IMR-90 (cell line): ENCODE measurements around the gene SMIM31. TPM values are rescaled to one million over a fixed set of nuclear protein-coding genes. Genes with fewer than 3 reads are reported as not detected.

Experiments used
- ATAC-seq: fragments of 200-7000 bp; cut with Tn5 transposase; 2 replicates; pipeline ENCODE4 v1.9.1; 2020; ENCODE audit warnings: low read depth, mild to moderate bottlenecking, moderate library complexity
- BruUV-seq: library from RNA; stranded (reverse); fragments of 400-500 nt; replicated peaks from 2 replicates; lab custom pipeline; 2021; lab: Mats Ljungman, UMichigan
- CTCF ChIA-PET: fragments of 300-600 bp; formaldehyde crosslinking; extraction: SDS; loops from one replicate; lab custom pipeline; 2021; ENCODE audit warnings: antibody characterized with exemption; lab: Yijun Ruan, JAX
- POLR2A ChIA-PET: fragments of 300-600 bp; sonication (Branson Sonifier 250); formaldehyde crosslinking; loops from one replicate; lab custom pipeline; 2022; ENCODE audit warnings: antibody characterized with exemption; ENCODE audit not compliant: unreplicated experiment; lab: Charles Lee
- DNase-seq: peaks from one replicate; pipeline ENCODE4 v3.0.0; 2013
- H2AFZ ChIP-seq: replicated peaks from 2 replicates; pipeline ENCODE3; 2013; ENCODE audit warnings: low read length, mild to moderate bottlenecking; ENCODE audit not compliant: poor library complexity
- H2AK5ac ChIP-seq: 2 replicates; pipeline ENCODE4 v1.6.1; 2013; ENCODE audit warnings: low read depth, low read length, inconsistent platforms
- H2AK9ac ChIP-seq: replicated peaks from 2 replicates; pipeline ENCODE3; 2013; ENCODE audit warnings: mild to moderate bottlenecking, low read depth, low read length, moderate library complexity; ENCODE audit not compliant: poor library complexity
- H2BK120ac ChIP-seq: 2 replicates; pipeline ENCODE4 v1.6.1; 2013; ENCODE audit warnings: low read depth, low read length, inconsistent platforms
- H2BK15ac ChIP-seq: 3 replicates; pipeline ENCODE4 v1.6.1; 2013; ENCODE audit warnings: low read depth, low read length, inconsistent platforms
- H2BK20ac ChIP-seq: 2 replicates; pipeline ENCODE4 v1.6.1; 2013; ENCODE audit warnings: low read depth, mild to moderate bottlenecking, inconsistent platforms, low read length, moderate library complexity
- H2BK5ac ChIP-seq: 2 replicates; pipeline ENCODE4 v1.6.1; 2013; ENCODE audit warnings: mild to moderate bottlenecking, low read depth, low read length, inconsistent platforms; ENCODE audit not compliant: poor library complexity, severe bottlenecking
- H3K14ac ChIP-seq: replicated peaks from 2 replicates; pipeline ENCODE4 v1.6.1; 2013; ENCODE audit warnings: low read depth, low read length, inconsistent platforms
- H3K18ac ChIP-seq: 2 replicates; pipeline ENCODE4 v1.6.1; 2013; ENCODE audit warnings: low read depth, low read length, control low read depth
- H3K23ac ChIP-seq: 2 replicates; pipeline ENCODE4 v1.6.1; 2013; ENCODE audit warnings: low read depth, low read length, inconsistent platforms
- H3K27ac ChIP-seq: 2 replicates; pipeline ENCODE4 v1.5.1; 2013; ENCODE audit warnings: mild to moderate bottlenecking, control low read depth, low read length; ENCODE audit not compliant: insufficient read depth
- H3K27me3 ChIP-seq: 2 replicates; pipeline ENCODE4 v1.6.1; 2013; ENCODE audit warnings: low read length; ENCODE audit not compliant: control insufficient read depth, insufficient read depth
- H3K36me3 ChIP-seq: 2 replicates; pipeline ENCODE4 v1.6.1; 2013; ENCODE audit warnings: low read length, mixed read lengths; ENCODE audit not compliant: control insufficient read depth, insufficient read depth
- H3K4ac ChIP-seq: 2 replicates; pipeline ENCODE4 v1.6.1; 2013; ENCODE audit warnings: low read depth, low read length, inconsistent platforms
- H3K4me1 ChIP-seq: 2 replicates; pipeline ENCODE4 v1.6.1; 2013; ENCODE audit warnings: low read length, mixed read lengths; ENCODE audit not compliant: control insufficient read depth, insufficient read depth
- H3K4me2 ChIP-seq: 2 replicates; pipeline ENCODE4 v1.6.1; 2013; ENCODE audit warnings: low read depth, mild to moderate bottlenecking, control low read depth, low read length, moderate library complexity
- H3K4me3 ChIP-seq: 2 replicates; pipeline ENCODE4 v1.5.1; 2013; ENCODE audit warnings: low read depth, mild to moderate bottlenecking, control low read depth, low read length, moderate library complexity; ENCODE audit not compliant: insufficient read depth
- H3K56ac ChIP-seq: 2 replicates; pipeline ENCODE4 v1.6.1; 2013; ENCODE audit warnings: low read length, inconsistent platforms; ENCODE audit not compliant: insufficient read depth; ENCODE audit errors: extremely low read depth
- H3K79me1 ChIP-seq, 2 experiments: 2 replicates each; pipeline ENCODE4 v1.6.1; 2013; ENCODE audit warnings: low read length in 2 of 2, inconsistent platforms in 1 of 2, low read depth in 1 of 2
- H3K9ac ChIP-seq: 2 replicates; pipeline ENCODE4 v1.6.1; 2013; ENCODE audit warnings: low read depth, low read length, control low read depth
- H3K9me1 ChIP-seq: 2 replicates; pipeline ENCODE4 v1.6.1; 2013; ENCODE audit warnings: low read length, inconsistent platforms; ENCODE audit not compliant: insufficient read depth
- H3K9me3 ChIP-seq: 2 replicates; pipeline ENCODE4 v1.6.1; 2013; ENCODE audit warnings: low read length; ENCODE audit not compliant: control insufficient read depth, insufficient read depth
- H4K20me1 ChIP-seq: 2 replicates; pipeline ENCODE4 v1.6.1; 2013; ENCODE audit warnings: low read length, inconsistent platforms; ENCODE audit not compliant: insufficient read depth
- H4K5ac ChIP-seq: 2 replicates; pipeline ENCODE4 v1.6.1; 2013; ENCODE audit warnings: mild to moderate bottlenecking, low read depth, low read length, control low read depth
- H4K8ac ChIP-seq, 2 experiments: 2 replicates each; pipeline ENCODE4 v1.6.1; 2013; ENCODE audit warnings: low read depth in 2 of 2, low read length in 2 of 2, control low read depth in 1 of 2, inconsistent platforms in 1 of 2
- H4K91ac ChIP-seq: 2 replicates; pipeline ENCODE4 v1.6.1; 2013; ENCODE audit warnings: low read depth, low read length, inconsistent platforms; ENCODE audit not compliant: insufficient read depth
- CHD1 ChIP-seq: IDR thresholded peaks from 2 replicates; pipeline ENCODE4 v1.6.1; 2012; ENCODE audit warnings: low read depth, low read length, improper control_type of control experiment
- FOS ChIP-seq: fragments of 150-350 bp; IDR thresholded peaks from 2 replicates; pipeline ENCODE4 v1.6.1; 2016; ENCODE audit warnings: low read depth, low read length
- MAFK ChIP-seq: IDR thresholded peaks from 2 replicates; pipeline ENCODE4 v1.6.1; 2012; ENCODE audit warnings: low read depth, low read length, improper control_type of control experiment
- MXI1 ChIP-seq: IDR thresholded peaks from 2 replicates; pipeline ENCODE4 v1.6.1; 2012; ENCODE audit warnings: low read depth, mild to moderate bottlenecking, low read length, moderate library complexity, borderline replicate concordance
- NFE2L2 ChIP-seq: fragments of 150-350 bp; IDR thresholded peaks from 2 replicates; pipeline ENCODE4 v1.6.1; 2016; ENCODE audit warnings: low read depth, mild to moderate bottlenecking, low read length
- SMC3 ChIP-seq: fragments of 150-350 bp; IDR thresholded peaks from 2 replicates; pipeline ENCODE4 v1.6.1; 2016; ENCODE audit warnings: low read depth, mild to moderate bottlenecking, antibody characterized with exemption, low read length, moderate library complexity
- WGBS, 2 experiments: methylation state at CpG; one replicate each; pipeline versions ENCODE4 v1.1.5 to v1.1.7; 2013; ENCODE audit warnings: missing lambda C conversion rate in 2 of 2; ENCODE audit not compliant: insufficient read length in 1 of 2; ENCODE audit errors: extremely low coverage in 2 of 2; 5-methylcytosine and 5-hydroxymethylcytosine counted together
- dilution Hi-C: fragments of 300-500 bp; cut with HindIII; formaldehyde crosslinking; loops from one replicate; pipeline ENCODE4 v1.14.3; 2018; ENCODE audit warnings: low sequenced_read_pairs; ENCODE audit not compliant: unreplicated experiment
- in situ Hi-C: fragments of 300-500 bp; cut with MboI; formaldehyde crosslinking; loops from 3 replicates; pipeline ENCODE4 v1.14.3; 2019; ENCODE audit warnings: low sequenced_read_pairs, inconsistent platforms, mixed read lengths
- intact Hi-C: fragments of 100-400 bp; cut with micrococcal nuclease; formaldehyde crosslinking; loops from 2 replicates; pipeline ENCODE4 v1.10.0; 2022
- polyA plus RNA-seq, 3 experiments: library from polyadenylated mRNA; depleted of rRNA; stranded (reverse); fragments of >200 nt; gene quantifications; 2 replicates each; pipeline ENCODE4 v1.2.3, GENCODE V29; 2012; ENCODE audit warnings: low replicate concordance in 1 of 3
- total RNA-seq: library from RNA; depleted of rRNA; stranded (reverse); fragments of >200 nt; gene quantifications from 2 replicates; pipeline ENCODE4 v1.2.3, GENCODE V29; 2012
- TF ChIP-seq, protein P1 (sequence below): fragments of 150-350 bp; IDR thresholded peaks from 2 replicates; pipeline ENCODE4 v1.6.1; 2016; ENCODE audit warnings: low read depth, mild to moderate bottlenecking, low read length, moderate library complexity, borderline replicate concordance

The SMIM31 gene
- total and polyA plus RNA-seq, 2 of the 4 experiments (the other 2 are of a cell fraction): not detected

DNA sequence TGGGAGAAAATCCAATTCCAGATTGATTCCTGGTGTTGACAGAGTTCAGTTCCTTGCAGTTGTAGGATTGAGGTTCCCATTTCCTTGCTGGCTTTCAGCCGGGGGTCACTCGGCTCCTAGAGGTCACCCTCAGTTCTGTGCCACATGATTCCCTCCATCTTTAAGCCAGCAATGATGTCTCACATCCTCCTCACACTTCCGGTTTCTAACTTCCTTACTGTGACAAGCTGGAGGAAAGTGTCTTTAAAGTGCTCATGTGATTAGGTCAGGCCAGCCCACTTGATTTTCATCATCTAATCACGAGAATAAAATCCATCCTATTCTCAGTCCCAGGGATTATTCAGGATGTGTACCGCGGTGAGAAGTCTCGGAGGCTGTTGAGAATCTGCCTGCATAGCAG lies 19.4 kb upstream of the SMIM31 start:
- H3K27ac ChIP-seq: no peak overlapping the region
- no TSS peak for BruUV-seq
- no peaks in the 10 kb centered on the region for H3K9me1 ChIP-seq
- dilution Hi-C loops (no loop called here), in situ Hi-C loops (loop anchor here (10.0 kb wide), 1 partner anchor 1180 kb away; no protein-coding TSS in a partner anchor), intact Hi-C loops (loop anchor here (5.0 to 10.0 kb wide), 2 partner anchors 980 to 1247 kb away; no protein-coding TSS in a partner anchor)
- no peak overlapping the region for H3K9ac ChIP-seq
- H3K4me1 ChIP-seq: no peaks in the 10 kb centered on the region
- H2BK15ac ChIP-seq: no peak overlapping the region
- H3K23ac ChIP-seq: no peak overlapping the region
- H3K4me2 ChIP-seq: no peak overlapping the region
- no peak overlapping the region for H3K14ac ChIP-seq
- no peak overlapping the region for H4K91ac ChIP-seq
- no peak overlapping the region for H2AFZ ChIP-seq
- no peak overlapping the region for H4K5ac ChIP-seq
- no peak for DNase-seq
- no CpG with 5 or more reads among the region's 7 CpGs for WGBS, 2 experiments
- no peaks in the 10 kb centered on the region for H3K36me3 ChIP-seq
- CTCF ChIA-PET: no interaction called here
- no peak overlapping the region for H2AK9ac ChIP-seq
- H4K20me1 ChIP-seq: no peaks in the 10 kb centered on the region
- no peak overlapping the region for H2AK5ac ChIP-seq
- H2BK120ac ChIP-seq: no peak overlapping the region
- no peak overlapping the region for H2BK5ac ChIP-seq
- no peaks in the 10 kb centered on the region for H3K79me1 ChIP-seq
- POLR2A ChIA-PET: no interaction called here
- no peaks in the 10 kb centered on the region for H3K27me3 ChIP-seq
- H2BK20ac ChIP-seq: no peak overlapping the region
- no peak overlapping the region for H3K4ac ChIP-seq
- H3K9me3 ChIP-seq: no peaks in the 10 kb centered on the region
- no peak overlapping the region for H3K56ac ChIP-seq
- TF ChIP-seq MAFK (no peak), MXI1 (no peak), NFE2L2 (no peak), SMC3 (no peak), CHD1 (no peak), FOS (no peak)
- TF ChIP-seq, protein P1, sequence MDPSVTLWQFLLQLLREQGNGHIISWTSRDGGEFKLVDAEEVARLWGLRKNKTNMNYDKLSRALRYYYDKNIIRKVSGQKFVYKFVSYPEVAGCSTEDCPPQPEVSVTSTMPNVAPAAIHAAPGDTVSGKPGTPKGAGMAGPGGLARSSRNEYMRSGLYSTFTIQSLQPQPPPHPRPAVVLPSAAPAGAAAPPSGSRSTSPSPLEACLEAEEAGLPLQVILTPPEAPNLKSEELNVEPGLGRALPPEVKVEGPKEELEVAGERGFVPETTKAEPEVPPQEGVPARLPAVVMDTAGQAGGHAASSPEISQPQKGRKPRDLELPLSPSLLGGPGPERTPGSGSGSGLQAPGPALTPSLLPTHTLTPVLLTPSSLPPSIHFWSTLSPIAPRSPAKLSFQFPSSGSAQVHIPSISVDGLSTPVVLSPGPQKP: no peak
- no peak overlapping the region for H3K18ac ChIP-seq
- H3K4me3 ChIP-seq: no peak overlapping the region
- no peak for ATAC-seq
- no peak overlapping the region for H4K8ac ChIP-seq
